A673 (cell line): ENCODE measurements around the gene CAMSAP3.

Source experiments
- CTCF ChIP-seq: fragments of 300-800, 200-600 bp; sonication (generic); conservative IDR thresholded peaks from 2 replicates; pipeline ENCODE4 v1.5.1; 2017; ENCODE audit warnings: low read depth, mild to moderate bottlenecking, antibody characterized with exemption, low read length, moderate library complexity, mixed read lengths
- EZH2 ChIP-seq: fragments of 200-600 bp; sonication (generic); IDR thresholded peaks from 2 replicates; pipeline ENCODE4 v1.6.1; 2017; ENCODE audit warnings: borderline replicate concordance, low read depth, mild to moderate bottlenecking, mixed read lengths, antibody characterized with exemption, low read length; ENCODE audit not compliant: poor library complexity, severe bottlenecking

GRCh38 chr19:7663706-7664105 is 68.0 kb downstream of the CAMSAP3 start:
- TF ChIP-seq CTCF (no peak), EZH2 (no peak)
